Kasumi-1 (cell line): ENCODE measurements around the gene PDE11A.
A peak's percentile ranks its signal among the peaks of the same experiment; 100 is the strongest.

ENCODE experiments used
- DNase-seq, 2 experiments: peaks; one replicate each; lab custom pipeline; 2025; lab: John Stamatoyannopoulos, UW

Gene PDE11A

DNA sequence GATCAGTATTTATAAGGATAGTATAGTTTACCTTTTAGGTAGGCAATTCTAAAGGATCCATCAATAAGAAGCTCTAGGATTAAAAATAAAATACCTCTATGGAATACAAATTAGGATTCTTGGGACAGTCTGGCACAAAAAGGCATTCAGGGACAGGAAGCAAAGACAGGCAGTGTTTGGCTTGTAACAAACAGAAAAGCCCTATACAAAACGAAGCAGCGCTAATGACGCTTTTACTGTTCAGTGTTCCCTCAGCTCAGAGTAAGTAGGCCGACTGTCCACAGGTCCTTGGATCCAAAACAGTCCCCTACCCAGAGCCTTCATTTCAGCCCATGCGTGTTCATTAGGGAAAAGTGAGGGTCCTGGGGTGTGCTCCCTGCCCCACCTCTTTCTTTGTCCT is 443.7 kb downstream of the PDE11A start:
- no peak for DNase-seq

DNA sequence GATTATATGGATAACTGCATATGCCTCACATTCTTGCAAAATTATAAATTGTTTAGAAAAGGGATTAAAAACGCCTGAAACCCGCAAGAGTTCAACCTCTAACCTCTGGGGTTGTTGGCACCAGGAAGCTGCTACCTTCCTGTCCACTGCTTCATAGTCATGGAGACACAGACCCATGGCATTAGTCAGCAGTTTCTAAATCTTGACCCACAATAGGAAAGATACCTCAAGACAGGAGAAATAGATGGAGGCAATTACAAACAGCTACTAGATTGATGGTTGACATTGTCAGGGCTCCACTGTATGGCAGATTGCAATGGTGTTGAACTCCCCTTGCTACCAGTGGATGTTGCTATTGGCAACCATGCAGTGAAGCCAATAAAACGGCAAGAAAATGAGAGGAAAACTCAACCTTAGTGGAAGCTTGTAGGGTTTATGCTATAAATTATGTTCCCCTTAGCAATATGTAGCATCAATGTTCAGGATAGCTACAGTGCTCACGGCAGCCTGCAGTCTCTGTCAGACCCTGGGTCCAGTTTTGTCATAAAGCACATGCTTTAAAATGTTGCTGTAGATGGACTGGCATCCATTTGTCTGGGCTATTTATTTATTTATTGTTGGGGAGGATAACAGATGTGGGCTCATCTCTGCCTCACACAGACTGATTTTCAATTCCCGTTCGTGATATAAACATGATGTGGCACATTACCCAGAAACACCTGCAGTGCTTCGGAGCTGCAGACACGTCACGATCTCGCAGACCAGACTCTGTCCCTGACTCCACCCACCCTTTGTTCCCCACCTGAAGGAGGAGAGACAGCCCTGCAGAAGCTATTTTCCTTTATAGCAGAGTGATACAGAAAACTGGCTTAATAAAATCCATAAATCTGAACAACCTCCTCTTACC is 446.6 kb downstream of the PDE11A start:
- DNase-seq = no peak

DNA sequence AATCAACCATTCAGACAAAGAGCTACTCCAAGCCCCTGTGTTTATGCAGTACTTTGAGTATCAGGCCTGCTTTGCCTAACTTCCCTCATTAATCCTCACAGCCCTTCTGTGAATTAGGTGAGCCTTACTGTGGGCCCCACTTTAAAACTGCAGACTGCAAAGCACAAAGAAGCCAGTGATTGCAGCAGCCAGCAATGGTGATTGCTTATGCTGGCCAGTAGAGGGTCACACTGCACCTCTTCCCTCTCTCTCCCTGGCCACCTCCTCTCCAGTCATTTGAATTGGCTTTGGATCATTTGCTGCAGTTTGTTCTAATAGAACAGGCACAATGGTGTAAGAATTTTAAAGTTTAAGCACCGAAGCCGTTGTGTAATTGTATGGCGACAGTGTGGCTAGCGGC is 450.1 kb downstream of the PDE11A start:
- DNase-seq = no peak

- DNase-seq = no peak
Measured at GRCh38 chr2:177619986-177620385, 452.6 kb downstream of the PDE11A start.

DNA sequence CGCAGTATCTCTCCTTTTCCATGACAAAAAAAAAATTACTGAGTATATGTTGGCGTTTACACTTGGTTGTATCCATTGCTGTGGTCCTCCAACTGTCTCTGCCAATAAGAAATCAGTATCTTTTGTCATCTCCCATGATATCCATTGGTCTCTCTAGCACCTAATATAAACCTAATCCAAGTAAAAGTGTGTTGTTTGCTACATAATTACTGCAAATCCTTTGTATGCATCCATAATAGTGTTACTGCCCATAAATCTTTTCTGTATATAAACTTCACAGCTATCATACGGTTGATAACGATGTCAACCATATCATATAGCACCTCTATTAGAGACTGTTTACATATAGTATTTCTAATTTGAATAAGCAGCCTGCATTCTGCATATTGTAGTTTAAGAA is 453.1 kb downstream of the PDE11A start:
- no peak for DNase-seq

DNA sequence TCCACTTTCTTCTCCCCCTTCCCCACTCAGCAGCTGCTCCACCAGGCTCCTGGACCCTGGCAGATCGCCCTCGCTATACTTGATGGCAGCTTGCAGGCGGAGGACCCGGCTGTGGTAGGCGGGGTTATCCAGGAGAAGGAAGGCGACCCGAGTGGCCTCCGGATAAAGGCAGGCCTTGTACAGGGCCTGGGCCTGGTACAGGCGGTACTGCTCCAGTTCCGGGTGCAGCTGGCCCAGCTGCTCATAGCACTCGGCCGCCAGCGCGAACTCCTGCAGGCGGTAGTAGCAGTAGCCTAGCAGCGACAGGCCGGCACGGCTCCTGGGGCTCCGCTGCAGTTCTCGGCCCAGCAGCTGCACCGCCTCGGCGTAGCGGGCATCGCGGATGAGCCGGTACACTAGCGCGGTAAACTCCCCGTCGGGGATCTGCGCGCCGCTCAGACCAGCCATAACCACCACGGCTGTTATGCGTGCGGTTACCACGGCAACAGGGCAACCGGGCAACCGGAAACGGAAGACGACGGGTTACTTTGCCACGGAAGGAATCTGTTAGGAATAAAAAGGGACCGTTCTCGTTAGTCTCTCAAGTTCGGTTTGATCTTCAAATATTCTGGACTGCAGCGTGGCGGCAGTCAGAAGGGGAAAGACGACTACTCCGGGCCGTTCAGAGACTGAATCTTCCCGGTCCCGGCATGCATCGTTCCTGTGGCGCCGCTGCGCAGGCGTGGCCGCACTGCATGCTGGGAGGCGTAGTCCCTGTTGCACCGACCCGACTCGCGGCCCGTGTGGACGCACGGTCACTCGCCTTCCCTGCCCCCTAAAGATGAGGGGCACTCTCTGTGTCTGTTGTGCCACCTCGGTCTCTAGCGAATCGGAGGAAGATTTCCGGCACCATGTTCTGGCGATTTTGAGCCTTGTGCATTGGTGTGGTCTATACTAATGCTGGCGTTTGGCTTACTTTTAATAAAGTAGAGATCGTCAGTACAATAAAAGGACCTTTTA is 454.0 kb downstream of the PDE11A start:
- DNase-seq = peak; percentile 92 to 95

DNA sequence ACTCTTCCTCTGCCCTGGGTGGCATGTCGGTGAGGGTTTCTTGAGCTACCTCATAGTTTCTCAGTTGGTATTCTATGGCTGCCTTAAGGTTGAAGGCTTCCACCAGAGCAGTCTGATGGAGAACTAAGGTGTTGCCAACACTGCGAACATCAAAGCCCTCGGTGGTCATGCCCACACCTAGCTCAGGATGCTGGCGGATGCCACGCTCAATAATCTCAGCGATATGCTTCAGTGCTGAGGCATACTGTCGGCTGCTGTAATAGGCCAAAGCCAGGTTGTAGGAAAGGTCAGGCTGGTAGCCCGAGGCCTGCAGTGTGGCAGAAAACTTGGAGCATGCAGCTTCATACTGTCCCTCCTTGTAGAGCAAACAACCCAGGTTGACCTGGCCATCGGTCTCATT is 454.7 kb downstream of the PDE11A start:
- no peak for DNase-seq

- DNase-seq = no peak
Measured at GRCh38 chr2:177616731-177617130, 455.8 kb downstream of the PDE11A start.

DNA sequence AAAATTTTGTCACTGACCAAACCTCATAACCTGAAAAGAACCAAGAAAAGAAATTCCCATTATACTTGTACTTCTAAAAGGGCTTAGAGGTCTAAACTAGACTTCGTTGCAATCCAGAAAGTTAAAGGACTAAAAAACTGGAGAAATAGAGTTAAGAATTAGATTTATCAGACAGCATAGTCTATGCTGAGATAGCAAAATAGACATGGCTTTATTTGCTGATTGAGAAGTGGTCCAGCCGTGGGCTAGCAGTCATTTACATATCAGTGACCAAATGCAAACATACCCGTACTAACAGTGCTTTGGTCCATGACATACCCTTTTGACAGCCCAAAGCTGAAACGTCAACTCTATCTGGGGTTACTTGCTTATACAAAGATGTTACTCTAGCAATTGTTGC is 456.5 kb downstream of the PDE11A start:
- no peak for DNase-seq

DNA sequence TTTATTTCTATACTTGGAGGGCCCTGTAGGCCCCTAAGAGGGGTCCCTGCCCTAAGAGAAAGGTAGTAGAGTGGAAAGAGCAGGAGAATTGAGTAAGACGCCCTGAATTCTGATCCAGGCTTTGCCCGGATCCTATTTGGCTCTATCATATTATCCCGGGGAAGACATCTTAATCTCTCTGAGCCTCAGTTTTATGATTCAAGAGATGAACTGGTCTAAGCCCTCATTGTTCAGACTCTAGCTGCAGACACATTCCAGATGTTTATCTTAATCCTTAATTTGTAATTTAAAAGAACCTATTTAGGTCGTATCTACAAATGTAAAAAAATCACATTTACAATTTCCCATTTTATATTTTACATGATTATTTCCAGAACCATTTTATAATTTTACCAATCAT is 459.9 kb downstream of the PDE11A start:
- DNase-seq = no peak

GRCh38 chr2:177611310-177611886 is 461.2 kb downstream of the PDE11A start:
- no peak for DNase-seq

GRCh38 chr2:177610813-177611212 is 461.8 kb downstream of the PDE11A start:
- DNase-seq = no peak

GRCh38 chr2:177606636-177607035 is 465.9 kb downstream of the PDE11A start:
- no peak for DNase-seq

- DNase-seq = peak; percentile 46 to 65
Measured at GRCh38 chr2:177604271-177605065, 468.1 kb downstream of the PDE11A start.

- DNase-seq = no peak
Measured at GRCh38 chr2:177603768-177604167, 468.8 kb downstream of the PDE11A start.

GRCh38 chr2:177603181-177603580 is 469.4 kb downstream of the PDE11A start:
- no peak for DNase-seq

DNA sequence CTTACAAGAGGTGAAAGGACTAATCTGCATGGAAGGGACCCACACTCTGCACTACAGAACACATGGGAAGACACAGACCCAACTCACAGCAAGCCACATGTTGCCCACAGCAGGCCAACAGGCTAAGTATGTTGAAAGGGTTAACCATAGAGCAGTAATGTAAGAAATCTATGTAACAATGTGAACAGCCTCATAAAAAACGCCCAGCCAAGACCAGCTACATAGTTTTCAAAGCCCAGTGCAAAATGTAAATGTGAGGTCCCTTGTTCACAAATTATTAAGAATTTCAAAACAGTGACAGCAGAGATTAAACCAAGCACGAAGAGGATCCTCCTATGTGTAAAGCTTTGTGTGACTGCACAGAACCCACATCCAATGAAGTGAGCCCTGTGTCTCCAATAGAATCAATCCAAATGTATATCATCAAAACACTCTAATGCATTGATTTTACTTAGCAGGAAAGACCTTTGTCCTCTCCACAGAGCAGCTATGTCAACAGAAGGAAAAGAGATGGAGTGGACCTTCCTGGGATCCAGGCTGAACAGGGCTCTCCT is 469.9 kb downstream of the PDE11A start:
- no peak for DNase-seq

- no peak for DNase-seq
Measured at GRCh38 chr2:177600917-177601316, 471.7 kb downstream of the PDE11A start.

GRCh38 chr2:177599956-177600355 is 472.6 kb downstream of the PDE11A start:
- DNase-seq = no peak

DNA sequence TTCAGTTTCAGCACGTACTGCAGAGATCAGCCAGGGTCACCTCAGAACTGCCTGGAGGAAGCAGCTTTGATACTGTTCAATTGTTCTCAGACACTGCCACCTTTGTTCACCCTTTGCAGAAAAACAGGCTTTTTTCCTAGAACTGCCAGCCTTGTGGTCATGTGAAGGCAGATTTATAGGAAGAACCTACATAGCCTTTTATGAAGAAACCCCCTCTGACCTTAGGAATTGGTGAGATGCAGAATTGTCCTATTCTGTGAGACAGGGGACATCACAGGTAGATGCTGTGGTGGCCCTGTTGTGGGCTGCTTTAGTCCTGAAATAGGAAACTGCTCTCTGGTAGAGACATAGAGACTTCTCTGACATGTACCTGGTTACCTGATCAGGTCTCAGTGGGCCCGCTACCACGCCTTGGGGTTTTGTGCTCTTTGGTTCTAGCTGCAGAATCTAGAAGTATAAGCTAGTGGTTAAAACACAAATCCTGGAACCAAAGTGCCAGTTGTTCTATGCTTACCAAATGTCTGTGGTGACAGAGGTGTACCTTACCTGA is 473.4 kb downstream of the PDE11A start:
- DNase-seq = no peak
